Glutamatergic neuron (in vitro differentiated cells): ENCODE data around the gene HES7. TPM values are rescaled to one million over a fixed set of nuclear protein-coding genes. Genes with fewer than 3 reads are reported as not detected.

ENCODE experiments used
- DNase-seq: peaks from one replicate; pipeline ENCODE4 v3.0.0; 2022
- H3K27ac Mint-ChIP-seq: one replicate; pipeline ENCODE4 v1.8.0; 2020; ENCODE audit warnings: mild to moderate bottlenecking, mixed read lengths, inconsistent platforms; ENCODE audit not compliant: unreplicated experiment
- H3K27me3 Mint-ChIP-seq: one replicate; pipeline ENCODE4 v1.8.0; 2020; ENCODE audit warnings: mild to moderate bottlenecking, moderate library complexity, mixed read lengths, inconsistent platforms; ENCODE audit not compliant: unreplicated experiment
- H3K36me3 Mint-ChIP-seq: one replicate; pipeline ENCODE4 v1.8.0; 2020; ENCODE audit warnings: mild to moderate bottlenecking, mixed read lengths, inconsistent platforms; ENCODE audit not compliant: unreplicated experiment
- H3K4me1 Mint-ChIP-seq: one replicate; pipeline ENCODE4 v1.8.0; 2020; ENCODE audit warnings: mild to moderate bottlenecking, low read depth, mixed read lengths, inconsistent platforms; ENCODE audit not compliant: unreplicated experiment
- H3K4me3 Mint-ChIP-seq: one replicate; pipeline ENCODE4 v1.8.0; 2020; ENCODE audit warnings: mild to moderate bottlenecking, mixed read lengths, inconsistent platforms; ENCODE audit not compliant: unreplicated experiment
- H3K9me3 Mint-ChIP-seq: one replicate; pipeline ENCODE4 v1.8.0; 2020; ENCODE audit warnings: mild to moderate bottlenecking, moderate library complexity, mixed read lengths, inconsistent platforms; ENCODE audit not compliant: unreplicated experiment
- CTCF ChIP-seq: fragments of 200-600 bp; sonication (generic); IDR thresholded peaks from one replicate; pipeline ENCODE4 v1.5.0; 2021; ENCODE audit not compliant: partially characterized antibody, unreplicated experiment
- total RNA-seq: library from RNA; stranded (reverse); fragmentation: NEBNext Ultra II Directional; extraction: Animal tissue kit (Norgen Biotek cat#: 25700); gene quantifications from one replicate; pipeline ENCODE4 v1.2.1, GENCODE V29; 2021; ENCODE audit not compliant: unreplicated experiment

Gene HES7
- total RNA-seq, 1 donor from 2014 or later = 2.2 TPM

- Mint-ChIP-seq H3K27ac (no peak overlapping the region), H3K4me3 (no peak overlapping the region), H3K36me3 (no peaks in the 10 kb centered on the region), H3K4me1 (peaks cover 2% of the 10 kb centered on the region), H3K9me3 (no peaks in the 10 kb centered on the region), H3K27me3 (peaks cover 5% of the 10 kb centered on the region)
- no peak for DNase-seq
- TF ChIP-seq CTCF = no peak
These were observed 14.4 kb upstream of the HES7 start for GRCh38 chr17:8138374-8138671.

GRCh38 chr17:8137645-8138373, 13.9 kb upstream of the HES7 start:
- Mint-ChIP-seq H3K4me1 (peaks cover 2% of the 10 kb centered on the region), H3K9me3 (peaks cover 2% of the 10 kb centered on the region), H3K27ac (no peak overlapping the region), H3K36me3 (no peaks in the 10 kb centered on the region), H3K4me3 (no peak overlapping the region), H3K27me3 (peaks cover 5% of the 10 kb centered on the region)
- no peak for TF ChIP-seq CTCF
- DNase-seq = no peak

DNA sequence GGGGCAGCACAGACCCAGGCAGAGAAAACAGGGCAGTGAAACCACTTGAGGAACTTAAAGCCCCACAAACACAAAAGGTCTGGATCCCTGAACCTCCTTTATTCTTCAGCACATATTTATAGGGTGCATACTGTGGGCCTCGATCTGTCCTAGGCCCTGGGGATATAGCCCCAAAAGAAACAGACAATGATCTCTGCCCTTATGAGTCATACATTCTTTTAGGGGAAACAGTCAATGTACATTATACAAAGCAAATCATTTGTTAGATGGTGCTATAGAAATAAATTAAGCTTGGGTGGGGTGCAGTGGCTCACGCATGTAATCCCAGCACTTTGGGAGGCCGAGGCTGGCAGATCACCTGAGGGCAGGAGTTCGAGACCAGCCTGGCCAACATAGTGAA, 10.0 kb upstream of the HES7 start:
- Mint-ChIP-seq H3K36me3 (no peaks in the 10 kb centered on the region), H3K4me1 (no peaks in the 10 kb centered on the region), H3K4me3 (no peak overlapping the region), H3K27me3 (peaks cover 9% of the 10 kb centered on the region), H3K27ac (no peak overlapping the region), H3K9me3 (peaks cover 2% of the 10 kb centered on the region)
- no peak for TF ChIP-seq CTCF
- no peak for DNase-seq

DNA sequence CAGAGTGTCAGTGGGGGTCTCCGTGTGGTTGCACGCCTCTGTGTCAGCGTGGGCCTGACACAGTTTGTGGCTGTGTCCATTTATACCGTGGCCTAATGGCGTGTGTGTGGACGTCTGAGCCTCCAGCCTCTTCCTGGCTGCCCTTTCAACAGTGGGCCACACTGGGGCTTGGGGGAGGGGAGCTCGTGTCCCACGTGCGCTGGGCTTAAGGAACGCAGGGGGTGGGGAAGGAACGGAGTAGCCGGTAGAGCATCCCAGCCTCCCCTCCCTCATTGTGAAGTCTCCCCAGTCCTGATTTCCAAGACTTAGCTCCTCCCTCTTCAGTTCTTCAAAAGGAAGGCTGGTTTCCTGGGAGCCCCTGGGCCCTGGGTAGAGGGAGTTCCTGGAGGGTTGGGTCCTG, 9.5 kb upstream of the HES7 start:
- peaks cover 9% of the 10 kb centered on the region for H3K27me3 Mint-ChIP-seq
- no peak for DNase-seq
- peaks cover 2% of the 10 kb centered on the region for H3K9me3 Mint-ChIP-seq
- no peak overlapping the region for H3K27ac Mint-ChIP-seq
- no peaks in the 10 kb centered on the region for H3K36me3 Mint-ChIP-seq
- H3K4me3 Mint-ChIP-seq = no peak overlapping the region
- TF ChIP-seq CTCF = no peak
- H3K4me1 Mint-ChIP-seq = no peaks in the 10 kb centered on the region

DNA sequence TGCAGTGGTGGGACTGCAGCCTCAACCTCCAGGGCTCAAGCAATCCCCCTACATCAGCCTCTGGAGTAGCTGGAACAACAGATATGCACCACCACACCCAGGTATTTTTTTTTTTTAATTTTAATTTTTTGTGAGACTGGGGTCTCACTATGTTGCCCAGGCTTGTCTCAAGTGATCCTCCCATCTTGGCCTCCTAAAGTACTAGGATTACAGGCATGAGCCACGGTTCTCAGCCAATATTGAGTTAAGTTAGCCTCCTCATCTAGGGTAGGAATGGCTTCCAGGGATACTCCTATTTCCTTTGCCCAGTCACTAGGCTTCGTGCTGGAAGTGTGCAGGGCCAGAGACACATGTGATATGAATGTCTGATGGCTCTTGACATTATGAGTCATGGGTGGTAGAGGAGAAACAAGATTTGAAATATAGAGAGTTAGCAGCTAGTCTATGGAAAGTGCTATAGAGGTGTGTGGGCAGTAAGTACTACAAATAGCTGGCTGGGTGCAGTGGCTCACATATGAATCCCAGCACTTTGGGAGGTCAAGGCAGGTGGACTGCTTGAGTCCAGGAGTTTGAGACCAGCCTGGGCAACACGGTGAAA, 8.0 kb upstream of the HES7 start:
- no peak for TF ChIP-seq CTCF
- Mint-ChIP-seq H3K4me3 (no peak overlapping the region), H3K27ac (no peak overlapping the region), H3K36me3 (no peaks in the 10 kb centered on the region), H3K27me3 (peaks cover 13% of the 10 kb centered on the region), H3K4me1 (peaks cover 3% of the 10 kb centered on the region), H3K9me3 (peaks cover 5% of the 10 kb centered on the region)
- DNase-seq = no peak
